Measurements from ENCODE around the gene AK3.

GRCh38 chr9:4709380-4709779 is 31.6 kb downstream of the AK3 start:
- TF ChIP-seq EZH2 (IDR thresholded peaks at IDR 0.05; ENCODE audit: insufficient read depth, poor library complexity, severe bottlenecking) (no peak), EZH2phosphoT487 (IDR thresholded peaks at IDR 0.05; ENCODE audit: insufficient read depth, low read depth) (no peak)
